IPS-18c (cell line): ENCODE measurements around the gene PHACTR1.

Source experiments
- H3K4me3 ChIP-seq: 2 replicates; pipeline ENCODE4 v1.7.0; 2013; ENCODE audit warnings: low read depth, mild to moderate bottlenecking, low read length, moderate library complexity; ENCODE audit not compliant: insufficient read depth
- H3K9me3 ChIP-seq: one replicate; pipeline ENCODE4 v1.6.1; 2013; ENCODE audit warnings: mild to moderate bottlenecking, low read length, moderate library complexity; ENCODE audit not compliant: control insufficient read depth, insufficient read depth

The PHACTR1 gene

GRCh38 chr6:12968839-12969558 lies 252.4 kb downstream of the PHACTR1 start:
- H3K4me3 ChIP-seq, result no peak overlapping the region
- no peaks in the 10 kb centered on the region for H3K9me3 ChIP-seq

- Histone ChIP-seq H3K4me3 (no peak overlapping the region), H3K9me3 (no peaks in the 10 kb centered on the region)
These were observed 253.4 kb downstream of the PHACTR1 start for GRCh38 chr6:12969966-12970365.

- no peak overlapping the region for H3K4me3 ChIP-seq
- H3K9me3 ChIP-seq, result no peaks in the 10 kb centered on the region
These were observed 256.8 kb downstream of the PHACTR1 start for GRCh38 chr6:12973386-12973785.

GRCh38 chr6:12974551-12974950 lies 258.0 kb downstream of the PHACTR1 start:
- H3K4me3 ChIP-seq, result no peak overlapping the region

GRCh38 chr6:12976366-12976765 lies 259.8 kb downstream of the PHACTR1 start:
- Histone ChIP-seq H3K9me3 (no peaks in the 10 kb centered on the region), H3K4me3 (no peak overlapping the region)

More at GRCh38 chr6:12974551-12974950, 258.0 kb downstream of the PHACTR1 start:
- no peaks in the 10 kb centered on the region for H3K9me3 ChIP-seq

- no peaks in the 10 kb centered on the region for H3K9me3 ChIP-seq
- no peak overlapping the region for H3K4me3 ChIP-seq
These were observed 260.6 kb downstream of the PHACTR1 start for GRCh38 chr6:12977206-12977605.

GRCh38 chr6:12977806-12978205 lies 261.2 kb downstream of the PHACTR1 start:
- Histone ChIP-seq H3K9me3 (no peaks in the 10 kb centered on the region), H3K4me3 (no peak overlapping the region)

GRCh38 chr6:12980741-12981140 lies 264.2 kb downstream of the PHACTR1 start:
- Histone ChIP-seq H3K9me3 (no peaks in the 10 kb centered on the region), H3K4me3 (no peak overlapping the region)

GRCh38 chr6:12984776-12985175 lies 268.2 kb downstream of the PHACTR1 start:
- Histone ChIP-seq H3K4me3 (no peak overlapping the region), H3K9me3 (no peaks in the 10 kb centered on the region)

- Histone ChIP-seq H3K4me3 (no peak overlapping the region), H3K9me3 (no peaks in the 10 kb centered on the region)
These were observed 271.2 kb downstream of the PHACTR1 start for GRCh38 chr6:12987783-12988182.

- Histone ChIP-seq H3K4me3 (no peak overlapping the region), H3K9me3 (no peaks in the 10 kb centered on the region)
These were observed 273.6 kb downstream of the PHACTR1 start for GRCh38 chr6:12990162-12990561.

GRCh38 chr6:12991435-12991834 lies 274.9 kb downstream of the PHACTR1 start:
- Histone ChIP-seq H3K4me3 (no peak overlapping the region), H3K9me3 (no peaks in the 10 kb centered on the region)

GRCh38 chr6:12992770-12993169 lies 276.2 kb downstream of the PHACTR1 start:
- Histone ChIP-seq H3K9me3 (no peaks in the 10 kb centered on the region), H3K4me3 (no peak overlapping the region)

GRCh38 chr6:12993283-12993898 lies 276.8 kb downstream of the PHACTR1 start:
- H3K9me3 ChIP-seq, result no peaks in the 10 kb centered on the region
- no peak overlapping the region for H3K4me3 ChIP-seq

GRCh38 chr6:12995419-12995818 lies 278.9 kb downstream of the PHACTR1 start:
- Histone ChIP-seq H3K4me3 (no peak overlapping the region), H3K9me3 (no peaks in the 10 kb centered on the region)

- H3K9me3 ChIP-seq, result no peaks in the 10 kb centered on the region
These were observed 284.0 kb downstream of the PHACTR1 start for GRCh38 chr6:13000537-13000936.

GRCh38 chr6:13001927-13002326 lies 285.4 kb downstream of the PHACTR1 start:
- Histone ChIP-seq H3K9me3 (no peaks in the 10 kb centered on the region), H3K4me3 (no peak overlapping the region)

More at GRCh38 chr6:13000537-13000936, 284.0 kb downstream of the PHACTR1 start:
- no peak overlapping the region for H3K4me3 ChIP-seq

GRCh38 chr6:13004601-13005000 lies 288.0 kb downstream of the PHACTR1 start:
- Histone ChIP-seq H3K4me3 (no peak overlapping the region), H3K9me3 (no peaks in the 10 kb centered on the region)
